ENCODE results near the gene ARX. TPM values are rescaled to one million over a fixed set of nuclear protein-coding genes. Genes with fewer than 3 reads are reported as not detected.

Gene ARX
- total and polyA plus RNA-seq, 9 donors: 1.4 to 5.9 (median 4.2) TPM

- Histone ChIP-seq H3K4me3 (ENCODE audit: low read length) (peak overlapping the region; percentile 25), H3K27me3 (ENCODE audit: control insufficient read depth, insufficient read depth, low read length) (peaks cover 85% of the 10 kb centered on the region), H3K4me1 (ENCODE audit: control insufficient read depth, insufficient read depth, low read length) (peaks cover 22% of the 10 kb centered on the region), H3K36me3 (ENCODE audit: control insufficient read depth, insufficient read depth, low read length) (no peaks in the 10 kb centered on the region), H3K9me3 (replicated peaks; ENCODE audit: control insufficient read depth, low read depth, low read length) (no peaks in the 10 kb centered on the region), H3K27ac (ENCODE audit: low read length) (no peak overlapping the region)
- 32% methylated on average over 21 of the region's 32 CpGs for WGBS (ENCODE audit: insufficient coverage)
- DNase-seq: peak; percentile 39
Measured at GRCh38 chrX:25017667-25018247, 2.0 kb upstream of the ARX start.

GRCh38 chrX:25016938-25017598 is 1.3 kb upstream of the ARX start:
- Histone ChIP-seq H3K36me3 (ENCODE audit: control insufficient read depth, insufficient read depth, low read length) (no peaks in the 10 kb centered on the region), H3K9me3 (replicated peaks; ENCODE audit: control insufficient read depth, low read depth, low read length) (no peaks in the 10 kb centered on the region), H3K4me1 (ENCODE audit: control insufficient read depth, insufficient read depth, low read length) (peaks cover 22% of the 10 kb centered on the region), H3K27me3 (ENCODE audit: control insufficient read depth, insufficient read depth, low read length) (peaks cover 85% of the 10 kb centered on the region), H3K4me3 (ENCODE audit: low read length) (no peak overlapping the region), H3K27ac (ENCODE audit: low read length) (no peak overlapping the region)
- 57% methylated on average over 1 of the region's 17 CpGs for WGBS (ENCODE audit: insufficient coverage)
- no peak for DNase-seq

- Histone ChIP-seq H3K4me3 (ENCODE audit: low read length) (no peak overlapping the region), H3K27me3 (ENCODE audit: control insufficient read depth, insufficient read depth, low read length) (peaks cover 87% of the 10 kb centered on the region), H3K36me3 (ENCODE audit: control insufficient read depth, insufficient read depth, low read length) (no peaks in the 10 kb centered on the region), H3K4me1 (ENCODE audit: control insufficient read depth, insufficient read depth, low read length) (peaks cover 22% of the 10 kb centered on the region), H3K27ac (ENCODE audit: low read length) (no peak overlapping the region), H3K9me3 (replicated peaks; ENCODE audit: control insufficient read depth, low read depth, low read length) (no peaks in the 10 kb centered on the region)
- WGBS (ENCODE audit: insufficient coverage): 46% methylated on average over 14 of the region's 20 CpGs
- DNase-seq: no peak
Measured at GRCh38 chrX:25016361-25016671, 551 bp upstream of the ARX start.

- no peak overlapping the region for H3K27ac ChIP-seq (ENCODE audit: low read length)
- H3K27me3 ChIP-seq (ENCODE audit: control insufficient read depth, insufficient read depth, low read length): peaks cover 87% of the 10 kb centered on the region
- H3K4me1 ChIP-seq (ENCODE audit: control insufficient read depth, insufficient read depth, low read length): peaks cover 16% of the 10 kb centered on the region
- no peaks in the 10 kb centered on the region for H3K36me3 ChIP-seq (ENCODE audit: control insufficient read depth, insufficient read depth, low read length)
- 28% methylated on average over 8 of the region's 19 CpGs for WGBS (ENCODE audit: insufficient coverage)
- no peak for DNase-seq
- no peak overlapping the region for H3K4me3 ChIP-seq (ENCODE audit: low read length)
- H3K9me3 ChIP-seq (replicated peaks; ENCODE audit: control insufficient read depth, low read depth, low read length): no peaks in the 10 kb centered on the region
Measured at GRCh38 chrX:25014366-25014838, 1.4 kb downstream of the ARX start.

- H3K27me3 ChIP-seq (ENCODE audit: control insufficient read depth, insufficient read depth, low read length): peaks cover 89% of the 10 kb centered on the region
- H3K4me3 ChIP-seq (ENCODE audit: low read length): peak overlapping the region; percentile 10
- 16% methylated on average over 41 of the region's 44 CpGs for WGBS (ENCODE audit: insufficient coverage)
- H3K9me3 ChIP-seq (replicated peaks; ENCODE audit: control insufficient read depth, low read depth, low read length): no peaks in the 10 kb centered on the region
- DNase-seq: no peak
- H3K4me1 ChIP-seq (ENCODE audit: control insufficient read depth, insufficient read depth, low read length): peaks cover 16% of the 10 kb centered on the region
- H3K27ac ChIP-seq (ENCODE audit: low read length): no peak overlapping the region
- no peaks in the 10 kb centered on the region for H3K36me3 ChIP-seq (ENCODE audit: control insufficient read depth, insufficient read depth, low read length)
Measured at GRCh38 chrX:25013632-25014365, 2.0 kb downstream of the ARX start.

- H3K4me1 ChIP-seq (ENCODE audit: control insufficient read depth, insufficient read depth, low read length): peaks cover 16% of the 10 kb centered on the region
- no peaks in the 10 kb centered on the region for H3K36me3 ChIP-seq (ENCODE audit: control insufficient read depth, insufficient read depth, low read length)
- H3K27ac ChIP-seq (ENCODE audit: low read length): no peak overlapping the region
- H3K4me3 ChIP-seq (ENCODE audit: low read length): peak overlapping the region; percentile 19
- WGBS (ENCODE audit: insufficient coverage): 32% methylated on average over 101 of the region's 105 CpGs
- H3K9me3 ChIP-seq (replicated peaks; ENCODE audit: control insufficient read depth, low read depth, low read length): no peaks in the 10 kb centered on the region
- no peak for DNase-seq
- peaks cover 94% of the 10 kb centered on the region for H3K27me3 ChIP-seq (ENCODE audit: control insufficient read depth, insufficient read depth, low read length)
Measured at GRCh38 chrX:25012793-25013631, 2.8 kb downstream of the ARX start.

- peak; percentile 48 for DNase-seq
- H3K4me3 ChIP-seq (ENCODE audit: low read length): peak overlapping the region; percentile 19
- no peaks in the 10 kb centered on the region for H3K9me3 ChIP-seq (replicated peaks; ENCODE audit: control insufficient read depth, low read depth, low read length)
- H3K27me3 ChIP-seq (ENCODE audit: control insufficient read depth, insufficient read depth, low read length): peaks cover 94% of the 10 kb centered on the region
- peaks cover 10% of the 10 kb centered on the region for H3K4me1 ChIP-seq (ENCODE audit: control insufficient read depth, insufficient read depth, low read length)
- H3K27ac ChIP-seq (ENCODE audit: low read length): no peak overlapping the region
- WGBS (ENCODE audit: insufficient coverage): 30% methylated on average over 14 of the region's 19 CpGs
- no peaks in the 10 kb centered on the region for H3K36me3 ChIP-seq (ENCODE audit: control insufficient read depth, insufficient read depth, low read length)
Measured at GRCh38 chrX:25012433-25012735, 3.4 kb downstream of the ARX start.

GRCh38 chrX:25011589-25012432 is 4.0 kb downstream of the ARX start:
- Histone ChIP-seq H3K9me3 (replicated peaks; ENCODE audit: control insufficient read depth, low read depth, low read length) (no peaks in the 10 kb centered on the region), H3K27ac (ENCODE audit: low read length) (peak overlapping the region; percentile 40), H3K36me3 (ENCODE audit: control insufficient read depth, insufficient read depth, low read length) (no peaks in the 10 kb centered on the region), H3K4me3 (ENCODE audit: low read length) (peak overlapping the region; percentile 2), H3K4me1 (ENCODE audit: control insufficient read depth, insufficient read depth, low read length) (peaks cover 9% of the 10 kb centered on the region), H3K27me3 (ENCODE audit: control insufficient read depth, insufficient read depth, low read length) (peaks cover 94% of the 10 kb centered on the region)
- no peak for DNase-seq
- 20% methylated on average over 17 of the region's 32 CpGs for WGBS (ENCODE audit: insufficient coverage)

- H3K9me3 ChIP-seq (replicated peaks; ENCODE audit: control insufficient read depth, low read depth, low read length): no peaks in the 10 kb centered on the region
- peaks cover 8% of the 10 kb centered on the region for H3K4me1 ChIP-seq (ENCODE audit: control insufficient read depth, insufficient read depth, low read length)
- H3K27me3 ChIP-seq (ENCODE audit: control insufficient read depth, insufficient read depth, low read length): peaks cover 93% of the 10 kb centered on the region
- no peak overlapping the region for H3K4me3 ChIP-seq (ENCODE audit: low read length)
- peak overlapping the region; percentile 40 for H3K27ac ChIP-seq (ENCODE audit: low read length)
- no peaks in the 10 kb centered on the region for H3K36me3 ChIP-seq (ENCODE audit: control insufficient read depth, insufficient read depth, low read length)
- 35% methylated on average over 23 of the region's 33 CpGs for WGBS (ENCODE audit: insufficient coverage)
- no peak for DNase-seq
Measured at GRCh38 chrX:25010784-25011588, 4.8 kb downstream of the ARX start.
